Muscle layer of colon (tissue), 2 donors: Measurements from ENCODE around the gene IRF1.
"Not testable (repeated sequence)": the region's sequence is repeated elsewhere in the genome, so short reads cannot be mapped to it uniquely, and the experiment has no call there.

Source experiments
- H3K27ac ChIP-seq: one replicate; pipeline ENCODE4 v1.7.0; 2013; ENCODE audit warnings: low read depth, mild to moderate bottlenecking, low read length, moderate library complexity
- H3K27me3 ChIP-seq, 2 donors: one replicate each; pipeline ENCODE4 v1.7.0; 2013; ENCODE audit warnings: low read length in 2 of 2, mild to moderate bottlenecking in 2 of 2; ENCODE audit not compliant: insufficient read depth in 2 of 2, control insufficient read depth in 1 of 2
- H3K36me3 ChIP-seq: one replicate; pipeline ENCODE4 v1.7.0; 2013; ENCODE audit warnings: mild to moderate bottlenecking, low read length; ENCODE audit not compliant: insufficient read depth
- H3K4me1 ChIP-seq: one replicate; pipeline ENCODE4 v1.7.0; 2013; ENCODE audit warnings: mild to moderate bottlenecking, low read length; ENCODE audit not compliant: insufficient read depth
- H3K4me3 ChIP-seq, 2 donors: one replicate each; pipeline ENCODE4 v1.7.0; 2013; ENCODE audit warnings: low read length in 2 of 2, low read depth in 1 of 2, mild to moderate bottlenecking in 1 of 2, moderate library complexity in 1 of 2
- H3K9ac ChIP-seq: one replicate; pipeline ENCODE4 v1.7.0; 2013; ENCODE audit warnings: low read length
- H3K9me3 ChIP-seq: one replicate; pipeline ENCODE4 v1.7.0; 2013; ENCODE audit warnings: mild to moderate bottlenecking, low read length
- donor health status: abdominal sarcoma.
- donor health status: Adenocarcinoma of cecum.

Gene IRF1

GRCh38 chr5:132491368-132492364 is 1.1 kb upstream of the IRF1 start:
- peak overlapping the region; percentile 84 for H3K9ac ChIP-seq
- peak overlapping the region; percentile 60 to 74 for H3K4me3 ChIP-seq
- H3K36me3 ChIP-seq: peaks cover 25% of the 10 kb centered on the region
- no peaks in the 10 kb centered on the region for H3K27me3 ChIP-seq
- H3K9me3 ChIP-seq: no peaks in the 10 kb centered on the region
- H3K27ac ChIP-seq: peak overlapping the region; percentile 96
- peaks cover 56% of the 10 kb centered on the region for H3K4me1 ChIP-seq

- Histone ChIP-seq H3K4me1 (peaks cover 64% of the 10 kb centered on the region), H3K27me3 (no peaks in the 10 kb centered on the region), H3K9ac (peak overlapping the region; percentile 39), H3K9me3 (no peaks in the 10 kb centered on the region), H3K4me3 (peak overlapping the region; percentile 61 to 92), H3K27ac (peak overlapping the region; percentile 96), H3K36me3 (peaks cover 42% of the 10 kb centered on the region)
Measured at GRCh38 chr5:132489871-132490483, 596 bp downstream of the IRF1 start.

- peaks cover 60% of the 10 kb centered on the region for H3K4me1 ChIP-seq
- H3K9ac ChIP-seq: peak overlapping the region; percentile 39
- H3K36me3 ChIP-seq: peaks cover 48% of the 10 kb centered on the region
- peak overlapping the region; percentile 61 to 92 for H3K4me3 ChIP-seq
- peak overlapping the region; percentile 96 for H3K27ac ChIP-seq
- H3K27me3 ChIP-seq: no peaks in the 10 kb centered on the region
- no peaks in the 10 kb centered on the region for H3K9me3 ChIP-seq
Measured at GRCh38 chr5:132489051-132489770, 1.4 kb downstream of the IRF1 start.

- no peaks in the 10 kb centered on the region for H3K9me3 ChIP-seq
- H3K4me3 ChIP-seq: peak overlapping the region in 1 of 2 donors; percentile 61
- peaks cover 60% of the 10 kb centered on the region for H3K4me1 ChIP-seq
- H3K27ac ChIP-seq: peak overlapping the region; percentile 96
- peaks cover 55% of the 10 kb centered on the region for H3K36me3 ChIP-seq
- H3K27me3 ChIP-seq: no peaks in the 10 kb centered on the region
- peak overlapping the region; percentile 50 for H3K9ac ChIP-seq
Measured at GRCh38 chr5:132488590-132488989, 2.0 kb downstream of the IRF1 start.

GRCh38 chr5:132487841-132488555 is 2.6 kb downstream of the IRF1 start:
- peak overlapping the region; percentile 50 for H3K9ac ChIP-seq
- H3K36me3 ChIP-seq: peaks cover 60% of the 10 kb centered on the region
- H3K9me3 ChIP-seq: no peaks in the 10 kb centered on the region
- no peak overlapping the region for H3K27ac ChIP-seq
- peaks cover 60% of the 10 kb centered on the region for H3K4me1 ChIP-seq
- no peaks in the 10 kb centered on the region for H3K27me3 ChIP-seq
- H3K4me3 ChIP-seq: peak overlapping the region in 1 of 2 donors; percentile 61

DNA sequence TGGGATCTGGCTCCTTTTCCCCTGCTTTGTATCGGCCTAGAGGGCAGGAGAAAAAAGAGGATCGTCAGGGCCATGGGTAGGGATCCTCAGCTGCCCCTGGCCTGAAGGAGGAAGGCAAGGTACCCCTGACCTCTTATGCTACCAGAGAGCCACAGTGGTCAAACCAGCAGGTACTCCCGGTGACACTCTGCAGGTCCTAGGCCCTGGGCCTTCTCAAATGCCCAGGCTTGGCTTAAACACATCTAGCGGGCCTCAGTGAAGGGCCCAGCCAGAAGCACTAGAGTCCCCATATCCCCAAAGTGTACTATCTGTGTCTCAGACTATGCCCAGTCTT is 3.5 kb downstream of the IRF1 start:
- Histone ChIP-seq H3K27me3 (no peaks in the 10 kb centered on the region), H3K4me3 (no peak overlapping the region), H3K9me3 (no peaks in the 10 kb centered on the region), H3K4me1 (peaks cover 58% of the 10 kb centered on the region), H3K9ac (no peak overlapping the region), H3K27ac (no peak overlapping the region), H3K36me3 (peaks cover 61% of the 10 kb centered on the region)

GRCh38 chr5:132486318-132487094 is 4.1 kb downstream of the IRF1 start:
- Histone ChIP-seq H3K9me3 (no peaks in the 10 kb centered on the region), H3K36me3 (peaks cover 64% of the 10 kb centered on the region), H3K27ac (no peak overlapping the region), H3K9ac (no peak overlapping the region), H3K4me1 (peaks cover 53% of the 10 kb centered on the region), H3K4me3 (no peak overlapping the region), H3K27me3 (no peaks in the 10 kb centered on the region)

DNA sequence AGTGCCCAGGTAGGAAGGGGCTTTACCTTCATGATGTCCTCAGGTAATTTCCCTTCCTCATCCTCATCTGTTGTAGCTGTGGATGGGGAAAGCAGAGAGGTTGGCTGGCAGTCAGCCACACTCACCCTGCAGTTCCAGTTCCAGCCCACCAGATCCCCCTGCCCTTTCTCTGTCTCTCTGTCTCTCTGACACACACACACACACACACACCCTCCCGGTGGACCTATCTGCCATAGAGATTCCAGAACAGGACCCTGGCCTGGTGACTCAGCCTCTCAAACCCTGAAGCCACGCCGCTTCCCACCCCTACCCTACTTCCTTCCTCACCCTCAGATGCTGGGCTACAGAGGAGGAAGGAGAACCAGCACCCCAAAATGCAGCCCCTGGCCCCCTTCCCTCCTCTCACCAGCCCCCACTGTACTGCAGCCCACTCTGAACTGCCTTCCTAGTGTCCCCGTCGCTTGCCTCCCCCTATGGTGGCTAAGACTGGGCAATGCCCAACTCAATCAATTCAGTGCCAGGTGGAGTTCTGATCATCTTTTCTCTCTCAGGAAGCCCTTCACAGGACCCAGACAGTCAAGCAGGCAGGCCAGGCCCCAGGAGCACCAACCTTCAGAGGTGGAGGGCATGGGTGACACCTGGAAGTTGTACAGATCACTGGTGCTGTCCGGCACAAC is 4.8 kb downstream of the IRF1 start:
- Histone ChIP-seq H3K27me3 (no peaks in the 10 kb centered on the region), H3K9me3 (no peaks in the 10 kb centered on the region), H3K27ac (no peak overlapping the region), H3K4me1 (peaks cover 49% of the 10 kb centered on the region), H3K4me3 (no peak overlapping the region), H3K36me3 (peaks cover 68% of the 10 kb centered on the region), H3K9ac (no peak overlapping the region)

GRCh38 chr5:132484876-132485640 is 5.5 kb downstream of the IRF1 start:
- not testable (repeated sequence) for H3K27me3 ChIP-seq, H3K9ac ChIP-seq, H3K9me3 ChIP-seq, H3K27ac ChIP-seq, H3K4me3 ChIP-seq
- Histone ChIP-seq H3K4me1 (peaks cover 49% of the 10 kb centered on the region), H3K36me3 (peaks cover 68% of the 10 kb centered on the region)

DNA sequence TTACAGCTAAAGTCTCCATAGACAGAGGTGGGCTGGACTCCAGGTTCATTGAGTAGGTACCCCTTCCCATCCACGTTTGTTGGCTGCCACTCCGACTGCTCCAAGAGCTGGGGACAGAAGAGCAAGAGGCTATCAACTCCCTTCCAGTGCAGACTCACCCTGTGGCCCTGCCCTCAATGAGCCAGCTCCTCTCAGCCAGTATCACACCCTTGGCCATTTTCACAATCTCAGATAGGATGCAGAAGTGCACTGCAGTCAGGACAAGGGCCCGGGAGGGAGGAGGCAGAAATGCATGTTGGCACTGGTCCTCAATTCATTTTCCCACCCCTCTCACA is 6.2 kb downstream of the IRF1 start:
- no peaks in the 10 kb centered on the region for H3K27me3 ChIP-seq
- peaks cover 68% of the 10 kb centered on the region for H3K36me3 ChIP-seq
- H3K9ac ChIP-seq: no peak overlapping the region
- H3K9me3 ChIP-seq: no peaks in the 10 kb centered on the region
- peak overlapping the region; percentile 21 for H3K27ac ChIP-seq
- H3K4me1 ChIP-seq: peaks cover 46% of the 10 kb centered on the region
- no peak overlapping the region for H3K4me3 ChIP-seq
